H1 (cell line): ENCODE measurements around the gene ZFP1. TPM values are rescaled to one million over a fixed set of nuclear protein-coding genes. Genes with fewer than 3 reads are reported as not detected.

Source experiments
- CTCF ChIA-PET: fragments of 300-600 bp; sonication (Branson Sonifier 250); formaldehyde crosslinking; loops from one replicate; lab custom pipeline; 2021; ENCODE audit not compliant: partially characterized antibody; lab: Charles Lee
- POLR2A ChIA-PET: fragments of 300-600 bp; sonication (Branson Sonifier 250); formaldehyde crosslinking; loops from one replicate; lab custom pipeline; 2021; ENCODE audit warnings: inconsistent platforms; ENCODE audit not compliant: partially characterized antibody; lab: Charles Lee
- DNase-seq, 2 experiments: peaks; one replicate each; pipeline versions ENCODE4 v3.0.0 to v3.0.0-alpha.2; 2010 to 2022; ENCODE audit warnings: low spot score in 2 of 2, low read depth in 1 of 2, mixed read lengths in 1 of 2
- FAIRE-seq: peaks from 2 replicates; lab custom pipeline; 2011; peaks lifted over from hg19 to GRCh38; lab: Jason Lieb, UNC
- H2AFZ ChIP-seq: 2 replicates; pipeline ENCODE4 v1.8.1; 2012; ENCODE audit warnings: low read length, inconsistent platforms
- H2AK5ac ChIP-seq: 2 replicates; pipeline ENCODE4 v1.6.1; 2013; ENCODE audit warnings: low read depth, low read length
- H2BK120ac ChIP-seq: replicated peaks from 2 replicates; pipeline ENCODE3; 2013; ENCODE audit warnings: low read depth, low read length, inconsistent platforms
- H2BK12ac ChIP-seq: 2 replicates; pipeline ENCODE4 v1.6.1; 2013; ENCODE audit warnings: low read depth, low read length
- H2BK15ac ChIP-seq: 2 replicates; pipeline ENCODE4 v1.6.1; 2013; ENCODE audit warnings: low read length
- H2BK20ac ChIP-seq: 2 replicates; pipeline ENCODE4 v1.6.1; 2013; ENCODE audit warnings: low read length
- H2BK5ac ChIP-seq: 2 replicates; pipeline ENCODE4 v1.6.1; 2013; ENCODE audit warnings: low read depth, low read length
- H3K14ac ChIP-seq: 2 replicates; pipeline ENCODE4 v1.6.1; 2013; ENCODE audit warnings: inconsistent platforms; ENCODE audit not compliant: insufficient read length
- H3K18ac ChIP-seq: 2 replicates; pipeline ENCODE4 v1.6.1; 2013; ENCODE audit warnings: low read length; ENCODE audit errors: extremely low read depth
- H3K23ac ChIP-seq: 2 replicates; pipeline ENCODE4 v1.6.1; 2013; ENCODE audit warnings: inconsistent platforms; ENCODE audit not compliant: insufficient read length
- H3K23me2 ChIP-seq: 2 replicates; pipeline ENCODE4 v1.6.1; 2013; ENCODE audit warnings: low read depth, low read length
- H3K27ac ChIP-seq: 2 replicates; pipeline ENCODE4 v1.6.1; 2011; ENCODE audit warnings: low read depth, low read length, inconsistent platforms
- H3K27me3 ChIP-seq, 4 experiments: replicated peaks in 1 of 4; 1 replicate in 1 of 4; 2 replicates in 3 of 4; pipeline versions ENCODE4 v1.6.1 to v1.8.1; 2011 to 2013; ENCODE audit warnings: low read length in 3 of 4, mild to moderate bottlenecking in 3 of 4, inconsistent platforms in 2 of 4, mixed read lengths in 2 of 4, moderate library complexity in 1 of 4; ENCODE audit not compliant: control insufficient read depth in 3 of 4, insufficient read depth in 3 of 4; ENCODE audit errors: extremely low read depth in 1 of 4
- H3K36me3 ChIP-seq, 4 experiments: 2 replicates each; pipeline versions ENCODE4 v1.6.1 to v1.8.1; 2011 to 2013; ENCODE audit warnings: mild to moderate bottlenecking in 4 of 4, low read length in 3 of 4, moderate library complexity in 2 of 4, control low read depth in 1 of 4, inconsistent platforms in 1 of 4; ENCODE audit not compliant: insufficient read depth in 4 of 4, control insufficient read depth in 2 of 4
- H3K4ac ChIP-seq: replicated peaks from 2 replicates; pipeline ENCODE3; 2013; ENCODE audit warnings: low read length, low read depth, mixed read lengths, inconsistent platforms; ENCODE audit not compliant: insufficient read length
- H3K4me1 ChIP-seq, 4 experiments: replicated peaks in 1 of 4; 1 replicate in 1 of 4; 2 replicates in 3 of 4; pipeline versions ENCODE4 v1.6.1 to v1.8.1; 2011 to 2013; ENCODE audit warnings: low read length in 3 of 4, inconsistent platforms in 2 of 4, mixed read lengths in 1 of 4; ENCODE audit not compliant: insufficient read depth in 4 of 4, control insufficient read depth in 3 of 4
- H3K4me2 ChIP-seq, 2 experiments: 2 replicates each; pipeline versions ENCODE4 v1.6.1 to v1.8.1; 2011 to 2013; ENCODE audit warnings: low read depth in 2 of 2, low read length in 2 of 2, control low read depth in 1 of 2, inconsistent platforms in 1 of 2, mild to moderate bottlenecking in 1 of 2; ENCODE audit not compliant: insufficient read depth in 1 of 2
- H3K4me3 ChIP-seq, 4 experiments: fragments of 200-600, 300-600 bp in 1 of 4; sonication (generic), shearing (Covaris generic), sonication (Bioruptor Twin) in 1 of 4; 2 replicates each; pipeline versions ENCODE4 v1.5.1 to v1.8.1; 2011 to 2016; ENCODE audit warnings: low read length in 4 of 4, low read depth in 3 of 4, control low read depth in 2 of 4, inconsistent platforms in 2 of 4, mild to moderate bottlenecking in 2 of 4, mixed read lengths in 1 of 4, moderate library complexity in 1 of 4; ENCODE audit not compliant: insufficient read depth in 2 of 4; ENCODE audit errors: extremely low read depth in 1 of 4
- H3K56ac ChIP-seq: replicated peaks from 2 replicates; pipeline ENCODE3; 2013; ENCODE audit warnings: low read depth, mild to moderate bottlenecking, mixed read lengths, low read length, inconsistent platforms; ENCODE audit not compliant: insufficient read length
- H3K79me1 ChIP-seq: 2 replicates; pipeline ENCODE4 v1.6.1; 2013; ENCODE audit warnings: low read depth, low read length, control low read depth
- H3K79me2 ChIP-seq, 2 experiments: 2 replicates each; pipeline versions ENCODE4 v1.6.1 to v1.8.1; 2012 to 2013; ENCODE audit warnings: low read length in 2 of 2, mild to moderate bottlenecking in 2 of 2, inconsistent platforms in 1 of 2; ENCODE audit not compliant: insufficient read depth in 2 of 2, control insufficient read depth in 1 of 2
- H3K9ac ChIP-seq, 4 experiments: replicated peaks in 1 of 4; 1 replicate in 1 of 4; 2 replicates in 3 of 4; pipeline versions ENCODE4 v1.6.1 to v1.8.1; 2011 to 2013; ENCODE audit warnings: low read depth in 3 of 4, low read length in 3 of 4, control low read depth in 2 of 4, mild to moderate bottlenecking in 2 of 4, moderate library complexity in 2 of 4, inconsistent platforms in 1 of 4; ENCODE audit errors: extremely low read depth in 1 of 4
- H3K9me3 ChIP-seq, 2 experiments: 2 replicates each; pipeline versions ENCODE4 v1.6.1 to v1.8.1; 2012 to 2013; ENCODE audit warnings: mild to moderate bottlenecking in 2 of 2, moderate library complexity in 2 of 2, control low read depth in 1 of 2, inconsistent platforms in 1 of 2, low read depth in 1 of 2, low read length in 1 of 2, mixed read lengths in 1 of 2; ENCODE audit not compliant: insufficient read depth in 2 of 2
- H4K20me1 ChIP-seq, 2 experiments: replicated peaks in 1 of 2; 2 replicates each; pipeline versions ENCODE3 to v1.8.1; 2011 to 2013; ENCODE audit warnings: inconsistent platforms in 2 of 2, low read length in 2 of 2, mild to moderate bottlenecking in 1 of 2; ENCODE audit not compliant: insufficient read depth in 2 of 2, control insufficient read depth in 1 of 2
- H4K5ac ChIP-seq: 2 replicates; pipeline ENCODE4 v1.6.1; 2013; ENCODE audit warnings: low read length, low read depth, mixed read lengths, inconsistent platforms; ENCODE audit not compliant: insufficient read length
- H4K8ac ChIP-seq: 2 replicates; pipeline ENCODE4 v1.8.0; 2013; ENCODE audit warnings: mild to moderate bottlenecking, moderate library complexity, low read length, inconsistent platforms; ENCODE audit not compliant: insufficient read depth; ENCODE audit errors: extremely low read depth
- H4K91ac ChIP-seq: replicated peaks from 2 replicates; pipeline ENCODE3; 2013; ENCODE audit warnings: low read length, mixed read lengths, inconsistent platforms; ENCODE audit not compliant: insufficient read length
- ASH2L ChIP-seq: fragments of 200-600, 300-600 bp; sonication (generic); IDR thresholded peaks from one replicate; pipeline ENCODE4 v1.7.1; 2017; ENCODE audit warnings: low read length
- BRCA1 ChIP-seq: IDR thresholded peaks from 2 replicates; pipeline ENCODE4 v1.6.1; 2012; ENCODE audit warnings: low read depth, low read length, improper control_type of control experiment
- CREB1 ChIP-seq: IDR thresholded peaks from 2 replicates; pipeline ENCODE4 v1.6.1; 2012; ENCODE audit warnings: inconsistent platforms
- FOSL1 ChIP-seq: IDR thresholded peaks from 2 replicates; pipeline ENCODE4 v1.6.1; 2011; ENCODE audit warnings: mild to moderate bottlenecking, low read depth, low read length, moderate library complexity; ENCODE audit not compliant: insufficient read depth
- GTF2F1 ChIP-seq: IDR thresholded peaks from 2 replicates; pipeline ENCODE4 v1.6.1; 2012; ENCODE audit warnings: low read depth, low read length, improper control_type of control experiment, borderline replicate concordance
- KDM4A ChIP-seq: IDR thresholded peaks from one replicate; pipeline ENCODE4 v1.7.1; 2012; ENCODE audit warnings: low read depth, mild to moderate bottlenecking, moderate library complexity, low read length, inconsistent platforms; ENCODE audit not compliant: severe bottlenecking
- POU5F1 ChIP-seq: IDR thresholded peaks from 2 replicates; pipeline ENCODE4 v1.6.1; 2011; ENCODE audit warnings: low read depth, mild to moderate bottlenecking, low read length, moderate library complexity
- RAD21 ChIP-seq, 2 experiments: IDR thresholded peaks in 1 of 2; conservative IDR thresholded peaks in 1 of 2; 2 replicates each; pipeline ENCODE4 v1.6.1; 2011; ENCODE audit warnings: low read depth in 2 of 2, low read length in 2 of 2, improper control_type of control experiment in 1 of 2, inconsistent platforms in 1 of 2, mild to moderate bottlenecking in 1 of 2, moderate library complexity in 1 of 2
- RNF2 ChIP-seq: fragments of 200-900, 300-1000 bp; sonication (generic); IDR thresholded peaks from 2 replicates; pipeline ENCODE4 v1.7.1; 2016; ENCODE audit warnings: borderline replicate concordance, low read depth, mild to moderate bottlenecking, antibody characterized with exemption, low read length; ENCODE audit not compliant: poor library complexity, severe bottlenecking; ENCODE audit errors: missing control alignments
- SAP30 ChIP-seq: fragments of 300-600 bp; sonication (generic); IDR thresholded peaks from 2 replicates; pipeline ENCODE4 v1.7.1; 2012; ENCODE audit warnings: low read length, moderate library complexity, mild to moderate bottlenecking, inconsistent platforms; ENCODE audit not compliant: insufficient read depth, insufficient replicate concordance
- SP1 ChIP-seq: IDR thresholded peaks from 2 replicates; pipeline ENCODE4 v1.6.1; 2011; ENCODE audit warnings: low read depth, low read length
- SRF ChIP-seq: IDR thresholded peaks from 2 replicates; pipeline ENCODE4 v1.6.1; 2011; ENCODE audit warnings: mild to moderate bottlenecking, low read depth, low read length, moderate library complexity
- WGBS, 2 experiments: shearing (Covaris generic) in 1 of 2; methylation state at CpG; one replicate each; pipeline versions ENCODE4 v1.1.6 to v1.1.7; 2013 to 2015; ENCODE audit warnings: low lambda C conversion rate in 2 of 2, mixed read lengths in 2 of 2, inconsistent platforms in 1 of 2, low coverage in 1 of 2, missing lambda C conversion rate in 1 of 2; ENCODE audit not compliant: insufficient replicate concordance in 2 of 2, insufficient coverage in 1 of 2, insufficient read length in 1 of 2; ENCODE audit errors: extremely low coverage in 1 of 2, missing lambda C conversion rate in 1 of 2; 5-methylcytosine and 5-hydroxymethylcytosine counted together
- polyA plus RNA-seq, 7 experiments: library from polyadenylated mRNA; depleted of rRNA in 3 of 7; stranded (reverse) in 5 of 7; unstranded in 2 of 7; fragments of >200 nt in 5 of 7; fragments of 200-250 nt in 2 of 7; gene quantifications; 1 replicate in 5 of 7; 2 replicates in 1 of 7; 4 replicates in 1 of 7; pipeline versions ENCODE4 v1.2.1 to v1.2.3, GENCODE V29; 2011 to 2013; ENCODE audit warnings: missing spikeins in 2 of 7, mixed read lengths in 2 of 7
- total RNA-seq: library from RNA; stranded (reverse); fragmentation: NEBNext Ultra II Directional; extraction: Animal tissue kit (Norgen Biotek cat#: 25700); gene quantifications from 2 replicates; pipeline ENCODE4 v1.2.1, GENCODE V29; 2021
- TF ChIP-seq, protein P1 (sequence below): IDR thresholded peaks from 2 replicates; pipeline ENCODE4 v1.6.1; 2012; ENCODE audit warnings: low read length, inconsistent platforms

Gene ZFP1
- total and polyA plus RNA-seq, 2 of the 8 experiments (the other 6 are each of a cell fraction or from before 2014, with no cell fraction given) = 4.0 to 11.2 TPM

DNA sequence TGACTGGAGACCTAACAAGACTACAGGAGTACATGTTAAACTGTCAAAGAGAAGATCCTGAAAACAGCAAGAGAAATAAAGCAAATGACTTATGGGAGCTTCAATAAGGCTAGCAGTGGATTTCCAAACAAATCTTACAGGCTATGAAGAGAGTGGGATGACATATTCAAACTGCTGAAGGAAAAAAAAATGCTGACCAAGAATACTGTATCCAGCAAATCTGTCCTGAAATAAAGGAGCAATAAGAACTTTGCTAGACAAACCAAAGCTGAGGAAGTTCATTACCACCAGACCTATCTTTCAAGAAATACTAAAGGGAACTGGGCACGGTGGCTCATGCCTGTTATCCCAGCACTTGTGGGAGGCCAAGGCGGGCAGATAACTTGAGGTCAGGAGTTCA lies 28.6 kb downstream of the ZFP1 start:
- no peaks in the 10 kb centered on the region for H3K4me1 ChIP-seq
- CTCF ChIA-PET = no interaction called here
- H3K36me3 ChIP-seq = peaks cover 0 to 4% (median 0%) of the 10 kb centered on the region in 4 experiments; a peak in 1 of 8 replicates
- no peak overlapping the region for H4K91ac ChIP-seq
- no peak overlapping the region for H2BK120ac ChIP-seq
- no peak overlapping the region for H3K18ac ChIP-seq
- no peak overlapping the region for H3K4me3 ChIP-seq
- POLR2A ChIA-PET = no interaction called here
- DNase-seq = no peak
- H3K9me3 ChIP-seq = peaks cover 20 to 26% of the 10 kb centered on the region in 2 experiments
- no peak overlapping the region for H2AK5ac ChIP-seq
- no peaks in the 10 kb centered on the region for H3K79me2 ChIP-seq
- H4K5ac ChIP-seq = no peak overlapping the region
- no peak overlapping the region for H4K8ac ChIP-seq
- no peak overlapping the region for H3K4ac ChIP-seq
- H3K56ac ChIP-seq = no peak overlapping the region
- no peaks in the 10 kb centered on the region for H3K23me2 ChIP-seq
- no peak overlapping the region for H2BK5ac ChIP-seq
- no peaks in the 10 kb centered on the region for H3K79me1 ChIP-seq
- H3K14ac ChIP-seq = no peak overlapping the region
- no peak overlapping the region for H2BK20ac ChIP-seq
- no peak overlapping the region for H2BK15ac ChIP-seq
- WGBS, 2 experiments = 97% methylated on average over 2 of the region's 2 CpGs; no CpG with 5 or more reads in 1 of the 2 experiments
- H3K9ac ChIP-seq = no peak overlapping the region
- no peak overlapping the region for H3K4me2 ChIP-seq
- no peaks in the 10 kb centered on the region for H3K27me3 ChIP-seq
- no peak overlapping the region for H3K23ac ChIP-seq
- FAIRE-seq = no peak
- no peak overlapping the region for H2BK12ac ChIP-seq
- no peak overlapping the region for H2AFZ ChIP-seq
- no peaks in the 10 kb centered on the region for H4K20me1 ChIP-seq
- no peak overlapping the region for H3K27ac ChIP-seq
- TF ChIP-seq FOSL1 = no peak
- no peak for TF ChIP-seq RAD21 (IDR thresholded peaks at IDR 0.05 in 1 of 2, conservative IDR thresholded peaks at IDR 0.05 in 1 of 2; ENCODE audit: low read depth in 2 of 2, low read length in 2 of 2)
- no peak for TF ChIP-seq POU5F1
- TF ChIP-seq GTF2F1 = no peak
- TF ChIP-seq BRCA1 = no peak
- TF ChIP-seq SRF = no peak
- TF ChIP-seq SAP30 = no peak
- TF ChIP-seq, protein P1, sequence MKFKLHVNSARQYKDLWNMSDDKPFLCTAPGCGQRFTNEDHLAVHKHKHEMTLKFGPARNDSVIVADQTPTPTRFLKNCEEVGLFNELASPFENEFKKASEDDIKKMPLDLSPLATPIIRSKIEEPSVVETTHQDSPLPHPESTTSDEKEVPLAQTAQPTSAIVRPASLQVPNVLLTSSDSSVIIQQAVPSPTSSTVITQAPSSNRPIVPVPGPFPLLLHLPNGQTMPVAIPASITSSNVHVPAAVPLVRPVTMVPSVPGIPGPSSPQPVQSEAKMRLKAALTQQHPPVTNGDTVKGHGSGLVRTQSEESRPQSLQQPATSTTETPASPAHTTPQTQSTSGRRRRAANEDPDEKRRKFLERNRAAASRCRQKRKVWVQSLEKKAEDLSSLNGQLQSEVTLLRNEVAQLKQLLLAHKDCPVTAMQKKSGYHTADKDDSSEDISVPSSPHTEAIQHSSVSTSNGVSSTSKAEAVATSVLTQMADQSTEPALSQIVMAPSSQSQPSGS = no peak
- no peak for TF ChIP-seq ASH2L
- TF ChIP-seq RNF2 = no peak
- no peak for TF ChIP-seq KDM4A
- TF ChIP-seq SP1 = no peak
- TF ChIP-seq CREB1 = no peak
